Vagina (tissue), 2 donors: ENCODE results near the gene KCTD10. TPM values are rescaled to one million over a fixed set of nuclear protein-coding genes. Genes with fewer than 3 reads are reported as not detected.
"Not testable (repeated sequence)": the region's sequence is repeated elsewhere in the genome, so short reads cannot be mapped to it uniquely, and the experiment has no call there.

Experiments
- DNase-seq, 2 donors: peaks; one replicate each; pipeline ENCODE4 v3.0.0-alpha.2; 2017; ENCODE audit errors: extremely low spot score in 2 of 2
- H3K27ac ChIP-seq: fragments of 200-600 bp; sonication (generic); one replicate; pipeline ENCODE4 v1.5.1; 2019
- H3K27me3 ChIP-seq: fragments of 200-600 bp; sonication (generic); one replicate; pipeline ENCODE4 v1.5.1; 2019
- H3K36me3 ChIP-seq, 2 donors: fragments of 200-600 bp; sonication (generic); one replicate each; pipeline ENCODE4 v1.5.1; 2017 to 2019
- H3K4me1 ChIP-seq: fragments of 200-600 bp; sonication (generic); one replicate; pipeline ENCODE4 v1.5.1; 2019
- H3K4me3 ChIP-seq, 2 donors: fragments of 200-600 bp; sonication (generic); 1 replicate in 1 of 2; 2 replicates in 1 of 2; pipeline ENCODE4 v1.5.1; 2016 to 2019
- H3K9me3 ChIP-seq: fragments of 200-600 bp; sonication (generic); one replicate; pipeline ENCODE4 v1.5.1; 2019
- POLR2A ChIP-seq, 2 donors: fragments of 450-650 bp; IDR thresholded peaks; one replicate each; pipeline ENCODE4 v1.6.1; 2017; ENCODE audit warnings: antibody characterized with exemption in 2 of 2, mild to moderate bottlenecking in 2 of 2, moderate library complexity in 2 of 2
- POLR2AphosphoS5 ChIP-seq, 2 donors: sonication (generic); formaldehyde crosslinking; IDR thresholded peaks; one replicate each; pipeline ENCODE4 v1.9.0; 2017; ENCODE audit warnings: antibody characterized with exemption in 2 of 2, mild to moderate bottlenecking in 2 of 2, low read depth in 1 of 2; ENCODE audit not compliant: insufficient read depth in 1 of 2
- intact Hi-C: fragments of 100-400 bp; cut with DNase I; formaldehyde crosslinking; loops from one replicate; pipeline ENCODE4 v1.15.1; 2023
- total RNA-seq: library from RNA; depleted of rRNA; stranded (reverse); fragments of >200 nt; gene quantifications from one replicate; pipeline ENCODE4 v1.2.3, GENCODE V29; 2016
- TF ChIP-seq, protein P1 (sequence below), 3 experiments: fragments of 450-650 bp in 2 of 3; fragments of 200-600 bp in 1 of 3; sonication (generic) in 1 of 3; IDR thresholded peaks; one replicate each; pipeline ENCODE4 v1.5.1; 2017 to 2019; ENCODE audit warnings: antibody characterized with exemption in 3 of 3, mild to moderate bottlenecking in 2 of 3, moderate library complexity in 2 of 3

Gene KCTD10
- total RNA-seq, 1 donor from 2014 or later = 86.2 TPM

DNA sequence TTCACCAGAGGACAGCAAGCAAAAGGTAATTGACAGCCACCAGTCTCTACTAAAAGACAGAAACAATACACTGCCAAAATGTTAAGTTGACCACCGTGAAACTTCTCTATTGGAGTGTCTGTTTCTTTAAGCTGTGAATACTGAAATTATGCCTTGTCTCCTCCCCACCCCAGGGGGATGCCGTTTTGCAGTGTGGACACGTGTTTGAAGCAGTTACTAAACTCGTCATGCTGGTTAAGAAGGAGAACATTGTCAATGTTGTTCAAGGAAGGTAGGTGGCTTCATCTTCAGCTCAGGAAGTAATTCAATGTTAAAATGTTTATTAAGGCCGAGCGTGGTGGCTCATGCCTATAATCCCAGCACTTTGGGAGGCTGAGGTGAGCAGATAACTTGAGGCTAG is 32.8 kb downstream of the KCTD10 start:
- peak overlapping the region; percentile 57 for H3K27ac ChIP-seq
- intact Hi-C loops = no loop called here

DNA sequence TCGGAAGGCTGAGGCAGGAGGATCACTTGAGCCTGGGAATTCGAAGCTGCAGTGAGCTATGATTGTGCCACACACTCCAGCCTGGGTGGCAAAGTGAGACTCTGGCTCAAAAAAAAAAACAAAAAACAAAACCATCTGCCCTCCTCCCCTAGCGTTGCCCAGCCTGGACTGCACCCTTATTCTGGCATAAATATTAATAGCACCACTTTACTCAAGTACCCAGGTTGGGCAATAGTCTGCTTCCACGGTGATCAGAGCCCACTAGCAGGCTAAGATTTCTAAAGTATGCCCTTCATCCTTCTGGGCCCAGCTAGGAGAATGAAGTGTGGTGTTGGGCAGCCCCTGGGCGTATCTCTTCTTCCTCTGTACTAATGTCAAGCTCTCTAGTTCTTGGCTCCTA is 33.3 kb downstream of the KCTD10 start:
- intact Hi-C loops = no loop called here
- Histone ChIP-seq H3K36me3 (peaks cover 0 to 14% of the 10 kb centered on the region in 2 donors), H3K4me1 (peaks cover 18% of the 10 kb centered on the region), H3K4me3 (no peak overlapping the region), H3K27me3 (no peaks in the 10 kb centered on the region), H3K9me3 (no peaks in the 10 kb centered on the region), H3K27ac (peak overlapping the region; percentile 57)
- TF ChIP-seq POLR2A (IDR thresholded peaks at IDR 0.05) (no peak), POLR2AphosphoS5 (IDR thresholded peaks at IDR 0.05; ENCODE audit: insufficient read depth in 1 of 2, low read depth in 1 of 2) (no peak)
- TF ChIP-seq, protein P1, sequence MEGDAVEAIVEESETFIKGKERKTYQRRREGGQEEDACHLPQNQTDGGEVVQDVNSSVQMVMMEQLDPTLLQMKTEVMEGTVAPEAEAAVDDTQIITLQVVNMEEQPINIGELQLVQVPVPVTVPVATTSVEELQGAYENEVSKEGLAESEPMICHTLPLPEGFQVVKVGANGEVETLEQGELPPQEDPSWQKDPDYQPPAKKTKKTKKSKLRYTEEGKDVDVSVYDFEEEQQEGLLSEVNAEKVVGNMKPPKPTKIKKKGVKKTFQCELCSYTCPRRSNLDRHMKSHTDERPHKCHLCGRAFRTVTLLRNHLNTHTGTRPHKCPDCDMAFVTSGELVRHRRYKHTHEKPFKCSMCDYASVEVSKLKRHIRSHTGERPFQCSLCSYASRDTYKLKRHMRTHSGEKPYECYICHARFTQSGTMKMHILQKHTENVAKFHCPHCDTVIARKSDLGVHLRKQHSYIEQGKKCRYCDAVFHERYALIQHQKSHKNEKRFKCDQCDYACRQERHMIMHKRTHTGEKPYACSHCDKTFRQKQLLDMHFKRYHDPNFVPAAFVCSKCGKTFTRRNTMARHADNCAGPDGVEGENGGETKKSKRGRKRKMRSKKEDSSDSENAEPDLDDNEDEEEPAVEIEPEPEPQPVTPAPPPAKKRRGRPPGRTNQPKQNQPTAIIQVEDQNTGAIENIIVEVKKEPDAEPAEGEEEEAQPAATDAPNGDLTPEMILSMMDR (IDR thresholded peaks at IDR 0.05) = no peak
- no peak for DNase-seq

More for the DNA sequence above, 32.8 kb downstream of the KCTD10 start:
- DNase-seq = no peak
- H3K27me3 ChIP-seq = no peaks in the 10 kb centered on the region
- no peak for TF ChIP-seq POLR2AphosphoS5 (IDR thresholded peaks at IDR 0.05; ENCODE audit: insufficient read depth in 1 of 2, low read depth in 1 of 2)
- TF ChIP-seq, protein P1 (IDR thresholded peaks at IDR 0.05) = no peak
- TF ChIP-seq POLR2A (IDR thresholded peaks at IDR 0.05) = no peak
- H3K36me3 ChIP-seq = peaks cover 0 to 14% of the 10 kb centered on the region in 2 donors
- no peak overlapping the region for H3K4me3 ChIP-seq
- no peaks in the 10 kb centered on the region for H3K9me3 ChIP-seq
- H3K4me1 ChIP-seq = peaks cover 23% of the 10 kb centered on the region

DNA sequence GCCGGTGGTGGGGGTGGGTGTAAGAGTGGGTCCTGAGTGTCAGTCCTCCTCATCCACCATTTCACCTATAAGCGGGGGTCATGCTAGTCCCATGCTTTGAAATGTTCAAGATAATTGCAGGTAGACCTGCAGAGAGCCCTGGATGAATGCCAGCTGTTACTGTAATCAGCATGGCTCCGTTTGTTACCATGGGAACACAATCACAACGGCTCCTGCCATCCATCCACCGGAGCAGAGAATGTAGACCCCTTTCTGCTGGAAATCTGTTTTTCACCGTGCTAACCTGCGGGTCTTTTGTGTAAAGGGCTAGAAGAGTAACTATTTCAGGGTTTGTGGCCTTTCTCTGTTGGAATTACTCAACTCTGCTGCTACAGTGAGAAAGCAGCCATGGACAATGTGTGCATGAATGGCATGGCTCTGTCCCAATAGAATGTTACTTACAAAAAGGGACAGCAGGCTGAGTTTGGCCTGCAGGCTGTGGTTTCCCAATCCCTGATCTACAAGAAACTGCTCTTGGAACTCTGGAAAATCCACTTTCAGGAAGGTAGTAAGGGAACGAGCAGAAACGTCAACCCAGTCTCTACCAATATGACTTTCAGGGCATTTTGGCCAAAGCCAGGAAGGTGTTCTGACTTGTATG is 36.1 kb downstream of the KCTD10 start:
- H3K4me1 ChIP-seq = peaks cover 16% of the 10 kb centered on the region
- H3K36me3 ChIP-seq = no peaks in the 10 kb centered on the region
- no peak overlapping the region for H3K27ac ChIP-seq
- H3K27me3 ChIP-seq = no peaks in the 10 kb centered on the region
- intact Hi-C loops = no loop called here
- no peaks in the 10 kb centered on the region for H3K9me3 ChIP-seq
- H3K4me3 ChIP-seq = no peak overlapping the region
- TF ChIP-seq POLR2AphosphoS5 (IDR thresholded peaks at IDR 0.05; ENCODE audit: insufficient read depth in 1 of 2, low read depth in 1 of 2) (no peak), POLR2A (IDR thresholded peaks at IDR 0.05) (no peak)
- TF ChIP-seq, protein P1 (IDR thresholded peaks at IDR 0.05) = no peak
- no peak for DNase-seq

DNA sequence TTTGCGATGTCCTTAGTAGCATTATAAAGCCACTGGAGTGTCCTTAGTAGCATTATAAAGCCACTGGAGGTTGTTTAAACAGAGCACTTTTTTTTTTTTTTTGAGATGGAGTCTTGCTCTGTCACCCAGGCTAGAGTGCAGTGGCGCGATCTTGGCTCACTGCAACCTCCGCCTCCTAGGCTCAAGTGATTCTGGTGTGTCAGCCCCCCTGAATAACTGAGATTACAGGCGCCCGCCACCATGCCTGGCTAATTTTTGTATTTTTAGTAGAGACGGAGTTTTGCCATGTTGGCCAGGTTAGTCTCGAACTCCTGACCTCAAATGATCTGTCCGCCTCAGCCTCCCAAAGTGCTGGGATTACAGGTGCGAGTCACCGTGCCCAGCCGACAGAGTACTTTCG is 37.1 kb downstream of the KCTD10 start:
- H3K36me3 ChIP-seq, H3K9me3 ChIP-seq, H3K27me3 ChIP-seq, H3K4me3 ChIP-seq, DNase-seq, intact Hi-C loops, H3K4me1 ChIP-seq, H3K27ac ChIP-seq: not testable (repeated sequence)

DNA sequence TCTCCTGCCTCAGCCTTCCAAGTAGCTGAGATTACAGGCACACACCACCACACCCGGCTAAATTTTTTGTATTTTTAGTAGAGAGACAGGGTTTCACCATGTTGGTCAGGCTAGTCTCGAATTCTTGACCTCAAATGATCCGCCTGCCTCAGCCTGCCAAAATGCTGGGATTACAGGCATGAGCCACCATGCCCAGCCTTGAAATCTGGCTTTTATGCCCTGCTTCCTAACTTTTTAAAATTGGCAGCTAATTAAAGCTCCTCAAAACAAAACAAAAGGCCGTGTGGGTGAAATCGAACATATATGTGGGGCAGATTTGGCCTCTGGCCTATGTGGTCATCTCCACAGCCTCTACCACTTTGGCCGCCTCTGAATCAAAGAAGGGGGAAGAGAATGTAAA is 37.9 kb downstream of the KCTD10 start:
- Histone ChIP-seq H3K4me3 (no peak overlapping the region), H3K4me1 (no peaks in the 10 kb centered on the region), H3K27ac (no peak overlapping the region), H3K36me3 (no peaks in the 10 kb centered on the region), H3K27me3 (no peaks in the 10 kb centered on the region), H3K9me3 (no peaks in the 10 kb centered on the region)
- no peak for DNase-seq
- intact Hi-C loops = no loop called here
- TF ChIP-seq, protein P1 (IDR thresholded peaks at IDR 0.05) = no peak
- no peak for TF ChIP-seq POLR2A (IDR thresholded peaks at IDR 0.05)
- no peak for TF ChIP-seq POLR2AphosphoS5 (IDR thresholded peaks at IDR 0.05; ENCODE audit: insufficient read depth in 1 of 2, low read depth in 1 of 2)
